ENCODE data around the gene MTHFD1L.

The MTHFD1L gene

GRCh38 chr6:150987371-150987828, 121.9 kb downstream of the MTHFD1L start:
- DNase-seq (ENCODE audit: insufficient read length, low spot score) (peak; percentile 16), FAIRE-seq (peak; percentile 56)

- FAIRE-seq: no peak
These were observed 122.5 kb downstream of the MTHFD1L start for GRCh38 chr6:150987855-150988464.

DNA sequence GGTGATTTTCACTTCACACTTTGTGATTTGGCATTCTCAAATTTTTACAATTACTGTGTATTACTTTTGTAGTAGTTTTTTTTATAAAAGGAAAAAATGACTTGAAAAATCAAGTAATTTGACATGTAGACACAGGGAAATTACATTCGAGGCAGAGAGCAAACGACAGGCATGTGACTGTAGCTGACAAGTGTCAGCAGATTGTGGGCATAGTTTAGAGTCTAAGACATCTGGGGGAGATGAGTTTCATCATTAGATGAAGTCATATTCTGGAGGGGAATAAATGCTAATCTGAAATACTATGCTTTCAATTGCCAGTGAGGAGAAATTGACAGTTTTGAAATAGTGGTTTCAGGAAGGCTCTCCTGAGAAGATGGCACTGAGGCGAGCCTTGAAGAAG, 126.0 kb downstream of the MTHFD1L start:
- FAIRE-seq (no peak), DNase-seq (ENCODE audit: insufficient read length, low spot score) (no peak)

More at GRCh38 chr6:150987855-150988464, 122.5 kb downstream of the MTHFD1L start:
- DNase-seq (ENCODE audit: insufficient read length, low spot score): no peak

GRCh38 chr6:150992262-150992661, 126.8 kb downstream of the MTHFD1L start:
- FAIRE-seq (no peak), DNase-seq (ENCODE audit: insufficient read length, low spot score) (no peak)

GRCh38 chr6:150992703-150993102, 127.2 kb downstream of the MTHFD1L start:
- FAIRE-seq (no peak), DNase-seq (ENCODE audit: insufficient read length, low spot score) (no peak)

GRCh38 chr6:150993253-150993652, 127.8 kb downstream of the MTHFD1L start:
- DNase-seq (ENCODE audit: insufficient read length, low spot score) (no peak), FAIRE-seq (no peak)

DNA sequence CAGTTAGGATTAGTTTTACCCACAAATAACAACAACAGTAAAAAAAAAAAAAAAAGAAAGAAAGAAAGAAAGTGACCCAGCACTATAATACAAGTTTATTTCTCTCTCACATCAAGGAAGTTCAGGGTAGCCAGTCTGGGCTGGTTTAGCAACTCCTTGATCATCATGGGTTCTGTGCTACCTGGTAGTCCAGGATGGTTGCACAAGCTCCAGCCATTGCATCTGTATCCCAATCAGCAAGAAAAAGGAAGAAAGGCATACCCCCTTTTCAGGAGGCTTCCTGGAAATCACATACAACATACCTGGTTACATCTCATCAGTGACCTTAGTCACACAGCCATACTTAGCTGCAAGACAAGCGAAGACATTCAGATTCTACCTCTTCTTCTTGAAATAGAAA, 128.5 kb downstream of the MTHFD1L start:
- DNase-seq (ENCODE audit: insufficient read length, low spot score): no peak
- no peak for FAIRE-seq

DNA sequence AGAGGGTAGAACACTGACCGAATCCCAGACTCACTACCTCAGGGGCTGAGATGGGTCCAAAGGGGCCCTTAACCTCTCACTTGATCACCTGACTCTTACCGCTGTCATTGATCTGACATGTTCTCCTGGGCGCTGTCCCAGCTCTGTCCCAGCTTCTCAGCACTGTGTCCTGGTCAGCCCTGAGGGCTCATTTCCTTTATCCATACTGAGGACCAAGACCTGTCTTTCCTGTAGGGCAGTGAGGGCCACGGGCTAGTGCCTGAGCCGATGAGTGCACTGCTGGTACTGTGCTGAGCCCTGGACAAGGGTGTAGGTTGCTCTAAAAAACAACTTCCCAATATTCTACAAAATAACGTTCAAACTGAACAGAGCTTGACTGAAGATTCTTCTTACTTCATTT, 131.5 kb downstream of the MTHFD1L start:
- no peak for DNase-seq (ENCODE audit: insufficient read length, low spot score)
- no peak for FAIRE-seq

GRCh38 chr6:150999107-150999506, 133.6 kb downstream of the MTHFD1L start:
- peak; percentile 37 for FAIRE-seq
- DNase-seq (ENCODE audit: insufficient read length, low spot score): no peak

DNA sequence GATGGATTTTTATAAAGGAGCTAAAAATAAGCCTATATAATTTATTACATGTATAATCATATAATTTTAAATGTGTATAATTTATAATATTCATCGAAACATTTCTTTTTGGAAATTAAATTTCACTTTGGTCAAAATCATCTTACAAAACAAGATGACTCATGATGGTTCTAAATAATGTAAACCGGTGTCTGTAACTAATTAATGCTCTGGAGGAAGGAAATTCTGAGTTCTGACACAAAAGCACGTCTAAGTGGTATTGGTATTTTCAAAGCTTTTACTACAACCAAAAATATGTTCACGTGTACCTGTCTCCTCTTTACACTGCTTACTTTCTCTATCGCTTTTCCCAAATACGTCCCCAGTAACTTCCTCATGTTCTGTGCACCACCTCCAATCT, 134.1 kb downstream of the MTHFD1L start:
- no peak for FAIRE-seq
- no peak for DNase-seq (ENCODE audit: insufficient read length, low spot score)

DNA sequence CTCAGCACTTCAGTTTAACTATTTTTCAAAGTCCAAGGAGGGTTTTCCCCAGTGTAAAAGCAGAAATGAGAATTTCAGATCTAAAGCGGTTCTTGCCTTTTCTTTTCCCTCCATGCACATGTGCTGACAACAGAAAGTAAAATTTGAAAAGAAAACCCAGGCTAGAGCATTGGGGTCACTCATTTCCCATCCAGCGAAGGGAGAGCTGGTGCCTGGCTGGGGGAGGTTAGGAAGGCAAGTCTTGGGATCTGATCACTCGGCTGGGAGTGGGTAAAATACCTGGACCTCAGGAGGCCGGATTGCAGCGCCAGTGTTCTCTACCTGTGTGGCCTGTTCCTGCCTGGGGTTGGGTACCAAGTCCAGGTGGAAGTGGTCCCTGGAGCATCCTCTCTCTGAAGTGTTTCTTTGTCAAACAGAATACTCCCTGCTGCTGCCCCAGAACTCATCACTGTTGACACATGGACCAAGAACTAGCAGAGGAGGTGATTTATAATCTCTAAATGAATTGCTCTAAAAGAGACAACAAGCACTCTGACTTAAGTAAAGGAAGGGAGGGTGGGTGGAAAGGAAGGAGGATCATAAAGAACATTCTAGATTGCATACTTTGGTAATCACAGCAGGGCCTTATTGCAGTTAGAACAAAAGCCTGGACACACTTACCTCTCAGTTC, 136.0 kb downstream of the MTHFD1L start:
- FAIRE-seq: peak; percentile 49
- DNase-seq (ENCODE audit: insufficient read length, low spot score): peak; percentile 12

GRCh38 chr6:151002057-151002450, 136.6 kb downstream of the MTHFD1L start:
- peak; percentile 40 for FAIRE-seq
- DNase-seq (ENCODE audit: insufficient read length, low spot score): no peak

DNA sequence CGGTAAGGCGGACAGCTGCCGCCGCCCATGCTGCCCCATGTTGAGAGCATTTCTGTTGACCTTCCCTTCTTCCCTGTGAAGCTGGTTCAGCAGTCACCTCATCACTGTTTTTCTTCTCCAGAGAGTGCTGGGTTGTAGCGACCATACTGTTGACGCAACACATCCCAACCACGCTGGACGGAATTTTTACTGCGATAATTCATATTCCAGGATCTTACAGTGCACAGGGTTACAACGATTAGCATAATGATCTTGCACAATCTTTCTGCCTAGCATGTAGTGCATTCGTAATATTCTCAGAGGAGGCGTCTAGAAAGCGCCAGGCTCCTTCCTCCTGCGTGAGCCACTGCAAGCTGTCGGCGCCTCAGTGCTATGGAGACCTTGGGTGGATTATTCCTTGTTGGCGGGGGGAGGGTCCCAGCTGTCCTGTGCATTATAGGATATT, 137.0 kb downstream of the MTHFD1L start:
- FAIRE-seq: no peak
- DNase-seq (ENCODE audit: insufficient read length, low spot score): no peak

GRCh38 chr6:151004383-151005024, 139.0 kb downstream of the MTHFD1L start:
- FAIRE-seq: no peak
- DNase-seq (ENCODE audit: insufficient read length, low spot score): no peak

DNA sequence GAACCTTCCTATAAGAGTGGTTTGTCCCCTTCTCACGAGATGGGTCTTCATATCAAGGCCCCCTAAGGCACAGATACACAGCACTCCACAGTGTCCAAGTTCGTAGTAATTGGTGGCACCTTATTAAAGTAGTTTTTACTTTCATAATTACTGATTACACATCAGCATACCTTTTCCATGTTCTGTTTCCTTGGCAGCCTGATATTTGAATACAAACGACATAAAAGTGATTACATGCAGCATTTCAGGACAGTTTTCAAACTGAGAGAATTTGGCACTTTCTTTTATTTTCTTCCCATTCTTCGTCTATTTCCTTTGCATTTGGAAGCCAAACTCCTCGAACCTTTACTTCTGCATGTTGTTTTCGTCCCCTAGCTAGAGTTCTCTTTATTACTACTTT, 139.7 kb downstream of the MTHFD1L start:
- FAIRE-seq: no peak
- DNase-seq (ENCODE audit: insufficient read length, low spot score): no peak

GRCh38 chr6:151005896-151006632, 140.6 kb downstream of the MTHFD1L start:
- FAIRE-seq (no peak), DNase-seq (ENCODE audit: insufficient read length, low spot score) (no peak)

- DNase-seq (ENCODE audit: insufficient read length, low spot score): no peak
- no peak for FAIRE-seq
These were observed 141.6 kb downstream of the MTHFD1L start for GRCh38 chr6:151007076-151007475.

DNA sequence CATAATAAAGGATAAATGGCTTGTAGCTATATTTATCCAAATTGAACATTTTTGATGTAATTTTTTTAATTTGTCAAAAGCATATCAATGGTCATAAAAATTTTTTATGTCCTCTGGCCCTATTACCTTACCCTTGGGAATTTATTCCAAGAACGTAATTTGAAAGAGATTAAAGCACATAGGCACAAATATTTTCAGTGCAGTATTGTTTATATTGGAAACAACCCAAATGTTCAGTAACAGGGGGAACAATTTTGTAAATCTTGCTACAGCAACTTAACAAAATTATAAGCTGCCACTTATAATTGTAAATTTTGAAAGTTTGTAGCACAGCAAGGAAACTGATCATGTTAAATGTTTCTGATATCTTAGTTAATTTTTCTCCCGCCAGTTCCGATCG, 142.4 kb downstream of the MTHFD1L start:
- no peak for DNase-seq (ENCODE audit: insufficient read length, low spot score)

DNA sequence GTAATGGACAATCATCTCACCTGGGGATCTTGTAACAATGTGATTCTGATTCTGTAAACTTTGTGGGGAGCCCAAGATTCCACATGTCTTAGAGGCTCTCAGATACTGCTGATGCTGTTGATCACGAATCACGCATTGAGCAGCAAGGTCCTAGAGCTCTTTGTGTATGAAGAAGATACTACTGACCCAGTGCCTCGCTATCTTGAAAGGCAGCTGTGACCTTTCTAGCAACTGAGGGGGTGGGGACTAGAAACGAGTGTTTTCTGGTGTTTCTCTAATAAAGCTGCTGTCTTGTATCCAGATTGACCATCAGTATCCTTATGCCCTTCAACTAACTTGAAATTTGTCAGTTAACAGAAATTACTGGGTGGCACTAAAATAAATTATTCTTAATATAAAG, 142.9 kb downstream of the MTHFD1L start:
- DNase-seq (ENCODE audit: insufficient read length, low spot score) (no peak), FAIRE-seq (no peak)

More for the DNA sequence above, 142.4 kb downstream of the MTHFD1L start:
- no peak for FAIRE-seq

DNA sequence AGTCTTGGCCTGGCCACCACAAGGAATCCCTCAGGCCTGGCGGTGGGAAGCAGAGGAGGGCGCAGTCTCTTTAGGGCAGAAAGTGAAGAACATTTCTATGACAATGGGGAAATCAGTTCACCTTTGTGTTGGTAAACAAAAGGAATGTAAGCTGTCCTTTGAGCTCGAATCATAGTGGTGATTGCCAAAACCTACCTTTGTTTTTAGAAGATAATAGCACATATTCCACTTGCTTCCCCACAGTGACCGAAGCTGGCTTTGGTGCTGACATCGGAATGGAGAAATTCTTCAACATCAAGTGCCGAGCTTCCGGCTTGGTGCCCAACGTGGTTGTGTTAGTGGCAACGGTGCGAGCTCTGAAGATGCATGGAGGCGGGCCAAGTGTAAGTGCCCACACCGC, 144.1 kb downstream of the MTHFD1L start:
- FAIRE-seq (no peak), DNase-seq (ENCODE audit: insufficient read length, low spot score) (no peak)

DNA sequence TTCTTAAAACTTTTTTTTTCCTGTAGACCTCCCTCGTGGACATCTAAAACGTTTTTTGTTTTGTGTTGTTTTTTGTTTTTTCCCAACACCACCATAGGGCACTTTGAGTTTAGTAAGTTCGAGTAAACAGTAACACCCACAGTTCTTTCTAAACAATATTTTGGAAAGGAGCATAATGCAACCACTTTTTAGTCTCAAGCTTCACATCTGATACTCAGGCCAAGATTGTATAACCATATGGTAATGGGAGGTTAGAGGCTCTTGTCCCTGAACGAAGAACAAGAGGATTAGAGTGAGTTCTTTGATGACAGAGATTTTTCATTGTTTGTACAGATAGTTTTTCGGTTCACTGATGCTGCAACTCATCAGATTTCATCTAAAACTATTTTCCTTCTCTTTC, 144.6 kb downstream of the MTHFD1L start:
- no peak for FAIRE-seq
- DNase-seq (ENCODE audit: insufficient read length, low spot score): no peak

Measured in GM19239 (cell line).